Mucosa of gallbladder (tissue), 1 donor: ENCODE results near the gene ZNF627. TPM values are rescaled to one million over a fixed set of nuclear protein-coding genes. Genes with fewer than 3 reads are reported as not detected.
"Not testable (repeated sequence)": the region's sequence is repeated elsewhere in the genome, so short reads cannot be mapped to it uniquely, and the experiment has no call there.

ENCODE experiments used
- DNase-seq: peaks from one replicate; pipeline ENCODE4 v3.0.0-alpha.2; 2020; ENCODE audit warnings: low spot score
- total RNA-seq: library from RNA; stranded (reverse); gene quantifications from one replicate; pipeline ENCODE4 v1.2.1, GENCODE V29; 2021
- donor health status: DM: no; HTN: no; CAD: no.

Gene ZNF627
- total RNA-seq, 1 donor from 2014 or later, result 13.9 TPM

DNA sequence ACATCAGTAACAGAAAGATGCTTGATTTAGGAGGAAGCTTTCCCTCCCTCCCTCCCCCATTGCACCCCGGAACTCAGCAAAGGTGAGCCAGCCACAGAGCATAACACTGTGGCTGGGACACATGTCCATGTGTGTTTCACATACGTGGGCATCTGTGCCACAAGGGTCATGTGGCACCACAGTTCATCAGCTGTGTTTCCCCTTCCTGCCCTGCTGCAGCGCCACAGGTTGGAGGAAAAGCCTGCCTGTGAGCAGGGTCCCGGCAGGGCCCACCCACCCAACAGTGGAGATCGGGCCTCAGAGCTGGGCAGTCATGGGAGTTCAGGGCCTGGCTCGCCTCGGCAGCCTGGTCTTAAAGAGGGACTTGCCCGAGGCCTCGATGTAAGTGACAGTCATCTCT, 22.6 kb upstream of the ZNF627 start:
- DNase-seq, result no peak

- no peak for DNase-seq
These were observed 21.1 kb upstream of the ZNF627 start for GRCh38 chr19:11576227-11576626.

GRCh38 chr19:11577451-11578257, 19.6 kb upstream of the ZNF627 start, which contains the start of gene ACP5:
Gene ACP5, minus strand, starts transcription at chr19:11577645. Its CDS starts 328 bp downstream, at chr19:11577317.
- no peak for DNase-seq

- DNase-seq, result peak; percentile 62
These were observed 18.8 kb upstream of the ZNF627 start for GRCh38 chr19:11578258-11579142.

GRCh38 chr19:11580116-11580515, 17.2 kb upstream of the ZNF627 start:
- DNase-seq, result no peak

DNA sequence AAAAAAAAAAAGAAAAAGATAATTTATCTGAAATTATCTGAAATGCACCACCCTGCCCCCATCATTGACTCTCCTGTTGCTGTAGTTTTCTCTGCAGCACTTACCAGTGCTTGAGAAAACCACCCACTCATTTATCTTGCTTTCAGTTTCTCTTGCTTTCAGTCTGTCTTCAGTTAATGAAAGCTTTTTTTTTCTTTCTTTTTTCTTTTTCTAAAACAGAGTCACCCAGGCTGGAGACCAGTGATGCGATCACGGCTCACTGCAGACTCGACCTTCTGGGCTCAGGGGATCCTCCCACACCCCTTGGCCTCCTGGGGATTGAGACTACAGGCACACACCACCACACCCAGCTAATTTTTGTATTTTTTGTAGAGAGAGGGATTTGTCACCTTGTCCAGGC, 15.5 kb upstream of the ZNF627 start:
- DNase-seq, result no peak

- no peak for DNase-seq
These were observed 11.0 kb upstream of the ZNF627 start for GRCh38 chr19:11586331-11586730.

GRCh38 chr19:11587302-11587974, 9.8 kb upstream of the ZNF627 start:
- DNase-seq, result peak; percentile 78

- DNase-seq, result no peak
These were observed 9.2 kb upstream of the ZNF627 start for GRCh38 chr19:11587975-11588631.

DNA sequence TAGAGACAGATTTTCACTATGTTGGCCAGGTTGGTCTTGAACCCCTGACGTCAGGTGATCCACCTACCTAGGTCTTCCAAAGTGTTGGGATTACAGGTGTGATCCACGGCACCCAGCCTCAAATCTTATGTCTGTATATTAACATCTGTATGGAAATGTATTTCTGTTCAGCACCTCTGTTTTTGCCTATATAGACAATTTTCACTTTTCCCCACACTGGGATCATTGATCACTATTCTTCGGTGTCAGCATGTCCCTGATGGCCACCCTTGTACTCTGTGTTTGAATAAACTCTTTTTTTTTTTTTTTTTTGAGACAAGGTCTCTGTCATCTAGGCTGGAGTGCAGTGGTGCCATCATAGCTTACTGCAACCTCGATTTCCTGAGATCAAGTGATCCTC, 3.2 kb upstream of the ZNF627 start:
- DNase-seq, result no peak

DNA sequence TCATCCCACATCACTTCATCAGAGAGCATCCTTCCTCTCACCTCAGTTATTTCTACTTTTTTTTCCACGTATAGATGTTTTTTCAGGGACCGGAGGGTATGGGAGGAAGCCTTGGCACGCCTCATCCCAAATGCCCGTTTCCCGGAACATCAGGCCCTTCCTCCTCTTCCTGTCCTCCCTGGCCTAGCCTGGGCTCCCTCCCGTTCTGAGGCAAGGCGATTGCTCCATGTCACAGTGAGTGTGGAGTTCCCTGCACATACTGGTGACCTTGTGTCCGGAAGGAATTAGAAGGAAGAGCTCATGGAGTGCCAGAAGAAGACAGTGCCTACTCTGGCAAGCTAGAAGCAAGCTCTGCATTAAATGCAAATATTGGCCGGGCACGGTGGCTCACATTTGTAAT, 1.1 kb upstream of the ZNF627 start:
- no peak for DNase-seq

- no peak for DNase-seq
These were observed 810 bp downstream of the ZNF627 start for GRCh38 chr19:11598103-11598483.

GRCh38 chr19:11598746-11599145, 1.5 kb downstream of the ZNF627 start:
- no peak for DNase-seq

DNA sequence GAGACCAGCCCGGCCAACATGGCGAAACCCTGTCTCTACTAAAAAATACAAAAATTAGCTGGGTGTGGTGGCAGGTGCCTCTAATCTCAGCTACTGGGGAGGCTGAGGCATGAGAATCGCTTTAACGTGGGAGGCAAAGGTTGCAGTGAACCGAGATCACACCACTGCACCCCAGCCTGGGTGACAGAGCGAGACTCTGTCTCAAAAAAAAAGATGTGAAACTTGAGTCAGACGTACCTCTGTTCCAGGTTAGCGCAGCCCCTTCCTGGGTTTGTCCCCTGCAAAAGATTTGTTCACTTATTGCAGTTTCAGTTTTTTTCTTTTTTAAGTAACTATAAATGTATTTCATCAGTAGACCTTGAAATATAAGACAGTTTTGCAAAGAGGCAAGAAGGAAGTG, 2.4 kb downstream of the ZNF627 start:
- not testable (repeated sequence) for DNase-seq

GRCh38 chr19:11606484-11606883, 9.2 kb downstream of the ZNF627 start:
- no peak for DNase-seq

DNA sequence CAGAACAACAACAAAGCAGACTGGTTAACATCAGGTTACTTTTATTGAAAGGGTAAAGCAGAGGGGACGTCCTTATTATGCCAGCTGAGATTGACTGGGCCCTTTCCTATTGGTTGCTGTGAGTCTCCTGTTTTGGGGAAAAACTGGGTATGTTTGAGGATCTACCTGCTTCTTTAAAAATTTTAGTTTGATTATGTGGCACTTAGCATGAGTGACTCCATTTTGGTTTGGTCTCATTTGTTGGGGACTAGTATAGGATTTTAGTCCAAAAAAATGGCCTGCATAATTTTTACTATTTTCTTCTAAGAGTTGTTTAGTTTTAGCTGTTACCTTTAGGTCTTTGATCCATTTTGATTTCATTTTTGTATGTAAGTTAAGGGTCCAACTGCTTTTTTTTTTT, 14.4 kb downstream of the ZNF627 start:
- DNase-seq, result no peak

DNA sequence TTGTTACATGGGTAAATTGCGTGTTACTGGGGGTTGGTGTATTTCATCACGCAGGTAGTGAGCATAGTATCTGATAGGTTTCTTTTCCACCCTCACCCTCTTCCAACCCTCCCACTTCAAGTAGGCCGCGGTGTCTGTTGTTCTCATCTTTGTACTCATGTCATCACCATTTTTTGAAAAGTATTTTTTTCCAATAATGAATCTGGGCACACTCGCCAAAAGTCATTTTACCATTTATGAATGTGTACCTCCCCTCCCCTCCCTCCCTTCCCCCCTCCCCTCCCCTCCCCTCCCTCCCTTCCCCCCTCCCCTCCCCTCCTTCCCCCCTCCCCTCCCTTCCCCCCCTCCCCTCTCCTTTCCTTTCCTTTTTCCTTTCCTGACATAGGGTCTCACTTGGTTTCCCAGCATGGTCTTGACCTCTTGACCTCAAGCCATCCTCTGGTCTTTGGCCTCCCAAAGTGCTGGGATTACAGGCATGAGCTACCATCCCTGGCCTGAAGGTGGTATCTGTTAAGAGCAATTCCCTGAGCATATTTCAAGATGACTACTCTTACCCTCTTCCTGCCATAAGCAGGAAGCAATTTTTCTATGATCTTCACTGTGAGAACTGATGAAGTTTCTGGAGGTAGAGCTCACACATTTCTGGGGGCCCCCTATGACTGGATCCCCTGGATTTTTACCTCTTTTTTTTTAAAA, 15.7 kb downstream of the ZNF627 start:
- no peak for DNase-seq

- no peak for DNase-seq
These were observed 20.1 kb downstream of the ZNF627 start for GRCh38 chr19:11617180-11618062.

DNA sequence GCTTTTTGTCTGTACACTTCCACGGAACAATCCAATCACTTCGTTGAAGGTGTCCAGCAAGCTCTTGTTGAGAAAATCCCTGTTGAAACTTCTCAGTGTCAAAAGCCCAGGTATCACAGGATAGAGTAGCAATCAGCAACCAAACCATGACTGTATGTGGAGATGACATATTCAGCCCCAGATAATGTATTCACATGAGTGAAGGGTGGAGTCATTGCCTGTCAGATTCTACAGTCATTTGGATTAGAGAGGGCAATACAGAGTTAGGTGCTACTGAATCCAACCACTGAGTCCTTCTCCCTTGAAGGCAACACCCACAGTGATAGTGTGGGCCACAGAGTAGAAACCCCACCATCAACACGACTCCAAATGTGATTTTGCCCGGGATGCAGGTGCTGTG, 23.3 kb downstream of the ZNF627 start:
- DNase-seq, result no peak

DNA sequence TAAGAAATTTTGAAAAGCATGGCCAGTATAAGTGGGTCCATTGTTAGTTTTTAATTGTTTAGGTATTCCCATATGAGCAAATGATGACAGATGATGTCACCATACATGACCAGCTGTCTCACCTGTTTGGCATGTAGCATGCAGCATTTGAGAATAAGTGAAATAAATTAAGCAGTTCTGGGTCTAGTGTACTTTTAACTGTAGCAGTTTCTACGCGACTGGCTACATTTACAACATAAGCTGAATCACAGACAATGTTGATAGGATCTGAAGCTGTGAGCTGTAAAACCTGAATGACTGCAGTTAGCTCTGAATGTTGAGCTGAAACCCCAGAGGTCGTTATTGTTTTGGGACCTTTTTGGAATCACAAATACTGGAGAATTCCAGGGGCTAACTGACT, 25.1 kb downstream of the ZNF627 start:
- not testable (repeated sequence) for DNase-seq
